PC-3 (cell line): ENCODE measurements around the gene KRTAP9-3.
"Not testable (repeated sequence)": the region's sequence is repeated elsewhere in the genome, so short reads cannot be mapped to it uniquely, and the experiment has no call there.

Experiments
- CTCF ChIP-seq: fragments of 300-600 bp; sonication (generic); conservative IDR thresholded peaks from 2 replicates; pipeline ENCODE4 v1.5.1; 2017; ENCODE audit warnings: antibody characterized with exemption, low read depth, mild to moderate bottlenecking, low read length
- EZH2 ChIP-seq: fragments of 300-600 bp; sonication (generic); IDR thresholded peaks from one replicate; pipeline ENCODE4 v1.6.1; 2017; ENCODE audit warnings: antibody characterized with exemption, mild to moderate bottlenecking, low read length; ENCODE audit not compliant: unreplicated experiment

- TF ChIP-seq CTCF, EZH2: not testable (repeated sequence)
These were observed 5.6 kb upstream of the KRTAP9-3 start, which contains the start of gene KRTAP9-2 for GRCh38 chr17:41226598-41227095.
